Right lobe of liver (tissue), 4 donors: ENCODE measurements around the gene BTK.

Experiments
- CTCF ChIP-seq, 4 donors: fragments of 200-600 bp in 3 of 4; fragments of 450-650 bp in 1 of 4; IDR thresholded peaks; one replicate each; pipeline versions ENCODE4 v1.5.1 to v1.8.0; 2016 to 2022; ENCODE audit warnings: antibody characterized with exemption in 4 of 4, mild to moderate bottlenecking in 2 of 4
- POLR2A ChIP-seq: fragments of 450-650 bp; IDR thresholded peaks from one replicate; pipeline ENCODE4 v1.6.1; 2017; ENCODE audit warnings: antibody characterized with exemption, mild to moderate bottlenecking
- donor health status: DM: no; HTN: no; CAD: no.
- donor health status: DM: no; HTN: no; CAD: no.
- donor health status: DM: no; HTN: yes; CAD: no.

- no peak for TF ChIP-seq CTCF (IDR thresholded peaks at IDR 0.05)
- TF ChIP-seq POLR2A: no peak
These were observed 21.3 kb upstream of the BTK start for GRCh38 chrX:101407167-101407747.
